Right lobe of liver (tissue), 4 donors: ENCODE results near the gene C6orf89.

Source experiments
- CTCF ChIP-seq, 4 donors: fragments of 200-600 bp in 3 of 4; fragments of 450-650 bp in 1 of 4; IDR thresholded peaks; one replicate each; pipeline versions ENCODE4 v1.5.1 to v1.8.0; 2016 to 2022; ENCODE audit warnings: antibody characterized with exemption in 4 of 4, mild to moderate bottlenecking in 2 of 4
- POLR2A ChIP-seq: fragments of 450-650 bp; IDR thresholded peaks from one replicate; pipeline ENCODE4 v1.6.1; 2017; ENCODE audit warnings: antibody characterized with exemption, mild to moderate bottlenecking
- donor health status: DM: no; HTN: no; CAD: no.
- donor health status: DM: no; HTN: no; CAD: no.
- donor health status: DM: no; HTN: yes; CAD: no.

- TF ChIP-seq POLR2A (no peak), CTCF (IDR thresholded peaks at IDR 0.05) (no peak)
Measured at GRCh38 chr6:36912586-36912985, 26.8 kb downstream of the C6orf89 start.
